Measurements from ENCODE around the gene DNAI1.
A peak's percentile ranks its signal among the peaks of the same experiment; 100 is the strongest.

Gene DNAI1

DNA sequence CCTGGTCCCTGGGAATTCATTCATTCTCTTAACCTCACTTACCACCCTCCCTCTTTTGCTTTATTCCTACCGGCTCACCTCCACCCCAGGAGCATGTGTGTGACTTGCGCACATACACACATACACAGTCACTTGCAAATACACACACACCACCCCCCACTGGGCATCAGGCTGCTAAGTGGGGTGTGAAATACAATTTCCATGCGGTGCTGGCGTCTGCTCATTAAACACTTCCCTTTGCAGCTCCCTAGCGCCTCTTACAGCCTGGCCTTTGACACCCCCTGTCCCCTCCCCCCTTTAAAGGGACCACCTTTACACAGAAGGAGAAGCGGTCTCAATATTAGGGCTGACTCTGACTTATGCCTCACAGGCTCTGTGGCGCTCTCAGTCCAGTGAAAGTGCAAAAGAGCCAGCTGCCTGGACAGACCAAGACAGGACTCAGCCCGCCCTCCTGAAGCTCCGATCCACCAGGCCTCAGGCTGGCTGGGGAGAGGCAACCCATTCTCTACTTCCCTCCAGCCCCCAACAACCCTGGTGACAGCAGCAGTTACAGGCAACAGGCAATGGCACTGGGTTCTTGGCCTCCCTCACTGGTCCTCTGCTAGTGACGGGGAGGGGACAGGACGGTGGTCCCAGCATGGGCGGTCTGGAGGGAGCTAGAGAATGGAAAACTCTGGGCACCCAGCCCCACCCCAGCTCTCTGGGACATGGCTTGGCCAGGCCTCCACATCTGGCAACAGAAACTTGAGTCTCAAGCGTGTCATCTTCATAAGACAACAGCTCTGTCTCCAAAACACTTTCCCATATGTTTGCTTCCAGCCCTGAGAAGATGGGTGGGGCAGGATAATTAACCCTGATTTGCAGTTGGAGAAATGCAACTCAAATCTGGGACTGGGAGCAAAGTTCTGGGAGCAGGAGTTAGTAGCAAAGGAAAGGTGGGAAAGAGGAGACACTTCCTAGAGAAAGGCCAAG, 52.2 kb downstream of the DNAI1 start:
- H3K27ac ChIP-seq: no peak overlapping the region
- no peak for TF ChIP-seq ZFX (IDR thresholded peaks at IDR 0.05; ENCODE audit: borderline replicate concordance)
- TF ChIP-seq, protein P1, sequence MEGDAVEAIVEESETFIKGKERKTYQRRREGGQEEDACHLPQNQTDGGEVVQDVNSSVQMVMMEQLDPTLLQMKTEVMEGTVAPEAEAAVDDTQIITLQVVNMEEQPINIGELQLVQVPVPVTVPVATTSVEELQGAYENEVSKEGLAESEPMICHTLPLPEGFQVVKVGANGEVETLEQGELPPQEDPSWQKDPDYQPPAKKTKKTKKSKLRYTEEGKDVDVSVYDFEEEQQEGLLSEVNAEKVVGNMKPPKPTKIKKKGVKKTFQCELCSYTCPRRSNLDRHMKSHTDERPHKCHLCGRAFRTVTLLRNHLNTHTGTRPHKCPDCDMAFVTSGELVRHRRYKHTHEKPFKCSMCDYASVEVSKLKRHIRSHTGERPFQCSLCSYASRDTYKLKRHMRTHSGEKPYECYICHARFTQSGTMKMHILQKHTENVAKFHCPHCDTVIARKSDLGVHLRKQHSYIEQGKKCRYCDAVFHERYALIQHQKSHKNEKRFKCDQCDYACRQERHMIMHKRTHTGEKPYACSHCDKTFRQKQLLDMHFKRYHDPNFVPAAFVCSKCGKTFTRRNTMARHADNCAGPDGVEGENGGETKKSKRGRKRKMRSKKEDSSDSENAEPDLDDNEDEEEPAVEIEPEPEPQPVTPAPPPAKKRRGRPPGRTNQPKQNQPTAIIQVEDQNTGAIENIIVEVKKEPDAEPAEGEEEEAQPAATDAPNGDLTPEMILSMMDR (IDR thresholded peaks at IDR 0.05): no peak

- TF ChIP-seq, protein P1 (IDR thresholded peaks at IDR 0.05): no peak
- TF ChIP-seq ZFX (IDR thresholded peaks at IDR 0.05; ENCODE audit: borderline replicate concordance): no peak
- H3K27ac ChIP-seq: peak overlapping the region; percentile 84
Observed at GRCh38 chr9:34512131-34513078, 53.8 kb downstream of the DNAI1 start.

- TF ChIP-seq, protein P1 (IDR thresholded peaks at IDR 0.05): 0 out of 2 replicates have a peak, but pooled peaks have one; percentile 8
- no peak for TF ChIP-seq ZFX (IDR thresholded peaks at IDR 0.05; ENCODE audit: borderline replicate concordance)
- peak overlapping the region; percentile 84 for H3K27ac ChIP-seq
Observed at GRCh38 chr9:34513567-34514214, 55.1 kb downstream of the DNAI1 start.

GRCh38 chr9:34514401-34514800, 55.8 kb downstream of the DNAI1 start:
- TF ChIP-seq, protein P1 (IDR thresholded peaks at IDR 0.05): no peak
- TF ChIP-seq ZFX (IDR thresholded peaks at IDR 0.05; ENCODE audit: borderline replicate concordance): no peak

DNA sequence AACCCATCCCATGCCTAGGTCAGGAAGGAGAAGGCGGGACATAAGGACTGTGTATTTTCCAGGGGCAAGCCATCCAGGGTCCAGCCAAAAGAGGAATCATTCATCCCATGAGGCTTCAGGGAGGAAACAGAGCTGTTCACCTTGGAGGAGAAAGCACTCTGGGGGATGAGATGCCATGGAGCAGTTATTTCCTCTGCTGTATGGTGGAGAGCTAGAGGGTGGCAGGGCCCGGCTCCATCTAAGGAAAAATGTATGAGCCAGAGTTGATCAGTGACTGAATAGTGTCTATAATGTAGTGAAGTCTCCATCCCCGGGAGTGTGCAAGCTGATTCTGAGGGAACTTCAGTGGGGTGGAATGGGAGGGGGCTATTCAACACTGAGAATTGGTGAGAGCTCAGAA, 56.2 kb downstream of the DNAI1 start:
- no peak overlapping the region for H3K27ac ChIP-seq
- no peak for TF ChIP-seq ZFX (IDR thresholded peaks at IDR 0.05; ENCODE audit: borderline replicate concordance)
- TF ChIP-seq, protein P1 (IDR thresholded peaks at IDR 0.05): no peak

More at GRCh38 chr9:34514401-34514800, 55.8 kb downstream of the DNAI1 start:
- no peak overlapping the region for H3K27ac ChIP-seq

DNA sequence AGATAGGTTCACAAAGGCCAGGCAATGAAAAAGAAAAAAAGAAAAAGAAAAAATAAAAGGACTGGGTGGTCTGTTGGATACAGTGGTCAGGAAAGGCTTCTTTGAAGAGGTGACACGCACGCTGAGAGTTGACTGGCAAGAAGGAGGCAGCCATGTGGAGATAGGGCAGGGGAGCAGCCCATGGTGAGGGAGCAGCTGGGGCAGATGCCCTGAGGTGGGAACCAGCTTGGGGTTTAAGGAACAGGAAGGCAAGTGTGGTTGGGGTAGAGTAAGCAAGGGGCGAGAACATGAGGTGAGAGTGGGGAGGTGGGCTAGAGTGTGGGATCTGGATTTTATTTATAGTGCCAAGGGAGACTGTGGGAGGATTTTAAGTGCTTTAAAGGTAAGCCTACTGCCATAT, 57.4 kb downstream of the DNAI1 start:
- TF ChIP-seq, protein P1 (IDR thresholded peaks at IDR 0.05): no peak
- no peak for TF ChIP-seq ZFX (IDR thresholded peaks at IDR 0.05; ENCODE audit: borderline replicate concordance)
- H3K27ac ChIP-seq: no peak overlapping the region

Measured in 22Rv1 (cell line).